NCI-H2196 treated with DMSO at 0.1 percent for 48 hours (cell line): ENCODE data around the gene SPN.
"Not testable (repeated sequence)": the region's sequence is repeated elsewhere in the genome, so short reads cannot be mapped to it uniquely, and the experiment has no call there.

Source experiments
- DNase-seq: peaks from one replicate; lab custom pipeline; 2025; ENCODE audit not compliant: unreplicated experiment; lab: John Stamatoyannopoulos, UW

SPN gene

DNA sequence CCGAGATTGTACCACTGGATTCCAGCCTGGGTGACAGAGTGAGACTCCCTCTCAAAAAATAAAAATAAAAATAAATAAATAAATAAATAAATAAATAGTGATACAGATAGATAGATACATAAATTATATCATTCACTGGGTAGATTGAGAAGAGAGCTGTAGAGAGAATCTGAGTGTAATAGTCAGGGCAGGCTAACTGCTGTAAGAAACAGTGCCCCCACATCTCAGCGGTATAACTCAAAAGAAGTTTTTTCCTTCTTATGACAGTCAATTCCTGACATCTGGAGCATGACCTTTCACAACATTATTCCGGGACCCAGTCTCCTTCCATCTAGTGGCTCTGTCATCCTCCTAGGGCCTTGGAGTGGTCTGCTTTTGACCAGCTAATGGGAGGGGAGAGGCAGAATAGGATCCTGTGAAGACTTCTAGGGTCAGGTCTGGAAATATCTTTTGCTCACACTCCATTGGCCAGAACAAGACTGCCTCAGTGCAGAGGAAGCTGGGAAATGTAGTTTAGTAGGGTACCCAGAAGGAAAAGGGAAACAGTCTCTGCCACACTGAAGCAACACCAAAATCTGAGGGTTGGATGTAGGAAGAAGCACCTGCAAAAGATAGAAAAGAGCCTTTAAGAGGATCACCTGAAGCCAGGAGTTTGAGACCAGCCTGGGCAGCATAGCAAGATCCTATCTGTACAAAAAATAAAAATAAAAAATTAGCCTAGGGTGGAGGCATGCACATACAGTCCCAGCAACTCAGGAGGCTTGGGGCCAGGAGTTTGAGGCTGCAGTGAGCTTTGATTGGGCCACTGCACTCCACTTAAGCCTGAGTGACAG, 13.0 kb downstream of the SPN start:
- no peak for DNase-seq

GRCh38 chr16:29676989-29677785, 14.1 kb downstream of the SPN start:
- DNase-seq = no peak

DNA sequence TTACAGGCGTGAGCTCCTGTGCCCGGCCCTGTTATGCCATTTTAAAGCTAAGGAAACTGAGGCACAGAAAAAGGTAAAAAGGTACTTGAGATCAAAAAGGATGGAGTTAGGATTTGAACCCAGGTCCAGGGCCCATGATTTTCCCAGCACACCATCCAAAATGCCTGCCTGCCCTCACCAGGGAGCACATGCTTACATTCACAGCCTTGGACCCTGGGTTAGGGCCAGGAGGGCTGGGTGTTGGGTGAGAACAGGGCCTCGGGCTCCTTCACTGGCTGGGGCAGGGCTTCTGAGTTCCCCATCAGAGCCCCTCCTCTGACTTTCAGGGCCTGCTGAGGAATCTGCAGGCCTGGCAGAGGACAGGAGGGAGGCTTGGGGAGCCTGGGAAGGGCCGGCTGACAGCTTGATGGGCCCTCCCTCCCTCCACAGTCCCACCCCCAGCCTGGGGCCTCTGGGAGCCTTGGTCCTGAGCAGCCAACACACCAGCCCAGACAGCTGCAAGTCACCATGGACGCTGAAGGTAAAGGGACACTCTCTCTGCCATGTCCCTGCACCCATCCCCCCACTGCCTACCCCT, 15.7 kb downstream of the SPN start, which contains the start of gene QPRT:
Gene QPRT, plus strand, starts transcription at position 490 of the 577 bp plus-strand sequence. Its CDS starts 18 bp downstream, at position 508.
- no peak for DNase-seq

DNA sequence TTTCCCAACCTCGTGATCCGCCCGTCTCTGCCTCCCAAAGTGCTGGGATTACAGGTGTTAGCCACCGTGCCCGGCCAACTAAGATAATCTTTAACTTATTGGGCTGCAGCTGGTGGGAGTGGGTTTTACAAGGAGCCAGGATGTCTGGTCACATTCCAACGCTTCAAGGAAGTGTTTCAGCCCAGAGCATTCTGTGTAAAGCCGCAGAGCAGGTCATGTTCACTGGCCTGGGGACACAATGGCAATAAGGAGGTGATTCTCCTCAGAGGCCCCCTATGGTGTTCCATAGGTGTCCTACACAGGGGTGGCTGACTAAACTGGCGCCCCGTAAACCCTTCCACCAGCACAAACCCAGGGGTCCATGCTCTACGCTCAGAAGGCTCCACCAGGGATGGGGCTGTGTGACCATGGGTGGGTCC, 17.1 kb downstream of the SPN start:
- DNase-seq = no peak

- no peak for DNase-seq
Observed at GRCh38 chr16:29683543-29684090, 20.6 kb downstream of the SPN start.

DNA sequence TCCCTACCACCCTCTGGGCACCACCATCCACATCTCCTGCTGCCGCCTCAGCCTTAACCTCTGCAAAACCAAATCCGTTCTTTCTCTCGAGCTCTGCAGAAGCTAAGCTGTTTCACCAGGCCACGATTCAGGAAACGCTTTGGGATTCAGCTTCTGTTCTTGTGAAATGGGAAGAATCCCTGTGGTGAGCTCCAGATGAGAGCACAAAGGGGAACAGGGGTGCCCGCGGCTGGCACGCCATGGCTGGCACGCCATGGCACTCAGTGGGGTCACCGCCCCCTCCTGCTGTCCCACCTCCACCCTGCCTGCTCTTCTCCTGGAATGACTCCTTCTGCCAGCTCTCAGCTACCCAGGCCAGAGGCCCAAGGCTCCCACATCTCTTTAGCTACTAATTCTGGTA, 21.6 kb downstream of the SPN start:
- no peak for DNase-seq

GRCh38 chr16:29686740-29687332, 23.8 kb downstream of the SPN start:
- DNase-seq = no peak

DNA sequence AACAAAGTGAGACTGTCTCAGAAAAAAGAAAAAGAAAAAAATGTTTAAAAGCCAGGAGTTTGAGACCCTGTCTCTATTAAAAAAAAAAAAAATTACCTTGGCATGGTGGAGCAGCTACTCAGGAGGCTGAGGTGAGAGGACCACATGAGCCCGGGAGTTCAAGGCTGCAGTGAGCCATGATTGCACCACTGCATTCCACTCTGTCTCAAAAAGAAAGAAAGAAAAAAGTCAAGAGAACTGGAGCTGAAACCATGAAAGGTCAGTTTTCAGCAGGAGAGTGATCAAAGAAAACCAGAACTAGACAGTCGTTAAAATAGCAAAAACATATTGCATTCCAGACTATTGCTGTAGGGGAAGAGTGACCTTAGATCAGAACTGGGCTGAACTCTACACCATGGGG, 24.7 kb downstream of the SPN start:
- no peak for DNase-seq

- no peak for DNase-seq
Observed at GRCh38 chr16:29688172-29688571, 25.1 kb downstream of the SPN start.

GRCh38 chr16:29689490-29690351, 26.7 kb downstream of the SPN start:
- DNase-seq = not testable (repeated sequence)

DNA sequence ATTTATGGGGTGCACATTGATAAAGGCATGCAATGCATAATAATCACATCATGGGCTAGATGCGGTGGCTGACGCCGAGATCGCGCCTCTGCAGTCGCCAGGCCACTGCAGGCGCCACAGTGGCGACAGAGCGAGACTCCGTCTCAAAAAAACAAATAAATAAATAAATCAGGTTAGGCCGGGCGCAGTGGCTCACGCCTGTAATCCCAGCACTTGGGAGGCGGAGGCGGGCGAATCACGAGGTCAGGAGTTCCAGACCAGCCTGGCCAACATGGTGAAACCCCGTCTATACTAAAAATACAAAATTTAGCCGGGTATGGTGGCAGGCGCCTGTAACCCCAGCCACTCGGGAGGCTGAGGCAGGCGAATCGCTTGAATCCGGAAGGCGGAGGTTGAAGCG, 29.6 kb downstream of the SPN start:
- DNase-seq = not testable (repeated sequence)

DNA sequence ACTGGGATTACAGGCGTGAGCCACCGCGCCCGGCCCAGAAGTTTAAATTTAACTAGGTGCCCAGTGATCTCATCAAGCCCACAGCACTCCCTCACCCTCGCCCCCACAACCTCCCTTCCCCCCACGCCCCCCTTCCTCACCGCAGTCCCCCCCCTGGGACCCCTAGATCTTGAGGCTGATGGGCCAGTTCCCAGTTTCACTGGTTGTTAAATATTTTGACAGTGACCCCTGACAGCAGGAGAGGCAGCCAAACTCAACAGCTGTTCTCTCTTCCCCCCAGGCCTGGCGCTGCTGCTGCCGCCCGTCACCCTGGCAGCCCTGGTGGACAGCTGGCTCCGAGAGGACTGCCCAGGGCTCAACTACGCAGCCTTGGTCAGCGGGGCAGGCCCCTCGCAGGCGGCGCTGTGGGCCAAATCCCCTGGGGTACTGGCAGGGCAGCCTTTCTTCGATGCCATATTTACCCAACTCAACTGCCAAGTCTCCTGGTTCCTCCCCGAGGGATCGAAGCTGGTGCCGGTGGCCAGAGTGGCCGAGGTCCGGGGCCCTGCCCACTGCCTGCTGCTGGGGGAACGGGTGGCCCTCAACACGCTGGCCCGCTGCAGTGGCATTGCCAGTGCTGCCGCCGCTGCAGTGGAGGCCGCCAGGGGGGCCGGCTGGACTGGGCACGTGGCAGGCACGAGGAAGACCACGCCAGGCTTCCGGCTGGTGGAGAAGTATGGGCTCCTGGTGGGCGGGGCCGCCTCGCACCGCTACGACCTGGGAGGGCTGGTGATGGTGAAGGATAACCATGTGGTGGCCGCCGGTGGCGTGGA, 31.5 kb downstream of the SPN start:
- DNase-seq = no peak

GRCh38 chr16:29695675-29696074, 32.6 kb downstream of the SPN start:
- not testable (repeated sequence) for DNase-seq

GRCh38 chr16:29696881-29697331, 33.9 kb downstream of the SPN start:
- no peak for DNase-seq

DNA sequence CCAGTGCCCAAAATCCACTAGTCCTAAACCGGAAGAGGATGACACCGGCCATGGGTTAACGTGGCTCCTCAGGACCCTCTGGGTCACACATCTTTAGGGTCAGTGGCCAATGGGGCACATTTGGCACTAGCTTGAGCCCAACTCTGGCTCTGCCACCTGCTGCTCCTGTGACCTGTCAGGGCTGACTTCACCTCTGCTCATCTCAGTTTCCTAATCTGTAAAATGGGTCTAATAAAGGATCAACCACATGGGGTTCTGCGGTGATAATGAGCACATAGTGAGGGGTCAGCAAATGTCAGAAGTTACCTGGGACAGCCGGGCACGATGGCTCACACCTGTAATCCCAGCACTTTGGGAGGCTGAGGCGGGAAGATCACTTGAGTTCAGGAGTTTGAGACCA, 34.3 kb downstream of the SPN start:
- no peak for DNase-seq

DNA sequence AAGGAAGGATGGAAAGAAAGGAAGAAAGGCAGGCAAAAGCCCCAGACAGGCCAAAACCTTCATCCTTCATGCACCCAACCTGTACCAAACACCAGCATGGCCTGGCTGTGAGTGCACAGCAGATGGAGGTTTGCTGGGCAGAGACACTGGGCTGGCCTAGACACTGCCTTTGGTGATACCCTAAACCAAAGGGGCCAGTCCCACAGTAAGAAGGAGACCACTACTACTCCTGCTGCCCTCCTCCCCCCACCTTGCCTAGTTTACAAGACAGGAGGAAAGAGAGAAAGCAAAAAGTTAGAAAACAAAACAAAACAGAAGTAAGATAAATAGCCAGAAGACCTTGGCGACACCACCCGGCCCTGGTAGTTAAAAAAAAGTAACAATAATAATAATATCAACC, 35.0 kb downstream of the SPN start:
- DNase-seq = no peak

GRCh38 chr16:29698484-29699323, 35.7 kb downstream of the SPN start:
- no peak for DNase-seq
